GM18508 (cell line): Measurements from ENCODE around the gene ADGRA1.

Experiments used
- ATAC-seq: cut with Tn5 transposase; IDR thresholded peaks from one replicate; pipeline ENCODE4 v1.9.1; 2021; ENCODE audit warnings: moderate number of reproducible peaks; ENCODE audit not compliant: insufficient read depth, unreplicated experiment

The ADGRA1 gene

DNA sequence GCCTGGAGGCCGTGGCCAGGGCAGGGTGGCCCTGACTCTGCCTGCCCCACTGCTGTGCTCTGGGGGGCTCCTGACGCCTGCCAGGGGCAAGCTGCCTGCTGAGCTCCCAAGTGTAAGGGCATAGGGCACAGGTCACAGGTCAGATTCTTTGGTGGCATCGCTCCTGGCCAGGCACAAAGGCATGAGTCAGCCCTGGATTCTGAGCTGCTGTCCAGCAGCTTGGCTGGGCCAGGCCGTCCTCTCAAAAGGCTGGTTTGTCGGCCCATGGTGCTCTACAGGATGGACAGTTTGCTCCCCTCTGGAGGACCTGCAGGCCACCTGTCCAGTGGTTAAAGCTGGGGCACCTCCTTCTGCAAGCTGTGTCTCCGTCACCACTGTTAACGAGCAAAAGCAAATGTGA lies 2.9 kb downstream of the ADGRA1 start:
- ATAC-seq, result no peak

DNA sequence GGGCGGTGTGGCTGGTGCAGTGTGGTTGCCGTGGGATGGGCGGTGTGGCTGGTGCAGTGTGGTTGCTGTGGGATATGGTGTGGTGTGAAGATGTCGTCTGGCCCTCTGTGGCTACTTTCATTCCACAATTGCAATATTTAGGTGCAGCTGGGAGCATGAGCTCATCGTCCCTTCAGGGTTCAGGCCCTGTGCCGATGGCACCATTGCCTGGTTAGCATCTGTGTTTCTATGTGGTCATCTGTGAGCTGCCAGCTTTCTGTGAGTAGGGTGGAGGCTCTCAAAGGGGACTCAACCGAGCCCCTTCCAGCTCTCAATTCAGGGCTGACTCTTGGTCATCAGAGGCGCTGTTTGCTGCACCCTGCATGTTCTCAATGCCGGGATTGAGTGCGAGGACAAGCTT lies 3.6 kb downstream of the ADGRA1 start:
- ATAC-seq, result no peak

DNA sequence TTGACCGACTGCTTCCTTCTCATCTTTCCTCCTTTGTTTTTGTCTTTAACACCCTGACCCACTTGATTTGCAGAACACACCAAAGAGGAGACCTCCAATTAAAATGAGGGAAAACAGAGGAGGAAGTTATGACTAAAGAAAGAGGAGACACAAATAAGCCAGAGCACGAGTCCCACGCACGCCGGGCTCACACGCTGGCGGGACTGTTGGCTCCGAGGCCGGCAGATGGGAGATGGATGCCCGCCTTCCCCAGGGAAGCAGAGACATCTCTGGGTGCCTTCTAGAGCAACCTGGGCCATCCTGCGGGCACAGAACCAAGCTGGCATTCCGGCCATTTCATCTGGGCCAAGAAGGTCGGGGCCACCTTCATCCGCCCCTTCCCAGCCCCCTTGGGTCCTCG lies 5.6 kb downstream of the ADGRA1 start:
- ATAC-seq, result no peak

DNA sequence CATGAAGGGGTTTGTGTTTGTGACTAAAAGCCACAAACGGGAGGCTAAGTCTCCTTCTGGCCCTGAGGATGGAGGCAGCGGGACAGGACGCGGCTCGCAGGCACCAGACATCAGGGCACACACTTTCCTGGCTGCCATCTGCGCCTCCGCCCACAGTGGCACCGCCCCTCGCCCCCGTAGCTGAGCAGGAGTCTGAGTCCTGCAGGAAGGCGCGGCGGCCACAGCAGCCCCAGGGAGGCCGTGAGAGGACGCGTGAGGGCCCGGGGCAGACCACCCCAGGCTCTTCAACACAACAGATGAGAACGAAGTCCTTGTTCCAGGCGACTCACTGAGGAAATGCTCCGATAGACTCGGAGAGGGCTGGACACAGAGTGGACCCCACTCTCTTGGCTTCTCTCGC lies 6.6 kb downstream of the ADGRA1 start:
- ATAC-seq, result no peak

DNA sequence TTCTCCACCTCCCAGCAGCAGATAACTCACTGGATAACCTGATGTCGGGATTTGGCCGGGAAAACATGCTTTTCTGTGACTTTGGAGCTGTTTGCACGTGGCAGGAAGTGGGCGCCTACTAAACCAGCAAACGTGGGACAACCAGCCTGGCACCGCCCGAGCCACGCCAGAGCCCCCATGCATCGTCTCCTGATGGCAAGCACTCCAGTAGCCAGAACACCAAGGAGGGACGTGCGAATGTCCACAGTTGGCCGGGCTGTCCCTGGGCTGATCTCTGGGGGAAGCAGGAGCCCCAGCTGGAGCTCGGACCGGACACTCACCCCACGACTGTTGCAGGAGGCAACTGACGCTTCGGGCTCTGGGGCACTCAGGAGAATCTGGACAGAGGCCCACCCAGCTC lies 7.1 kb downstream of the ADGRA1 start:
- no peak for ATAC-seq

DNA sequence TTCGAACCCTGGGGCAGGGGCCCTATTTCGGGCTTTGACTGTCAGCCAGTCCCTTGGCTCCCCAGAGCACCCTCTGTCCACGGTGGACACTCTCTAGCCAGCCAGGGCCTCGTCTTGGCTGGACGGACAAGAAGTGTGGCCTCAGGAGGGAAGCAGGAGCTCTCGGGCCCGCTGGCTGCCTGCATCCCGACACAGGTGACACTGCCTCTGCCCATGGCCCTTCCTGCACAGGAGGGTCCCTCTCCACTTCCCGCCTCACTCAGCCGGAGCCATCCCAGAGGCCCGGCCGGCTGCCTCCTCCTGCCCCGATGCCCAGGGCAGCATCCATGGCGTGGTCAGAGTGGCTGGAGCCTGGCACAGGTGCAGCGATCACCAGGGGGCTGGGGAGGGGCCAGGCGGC lies 7.9 kb downstream of the ADGRA1 start:
- no peak for ATAC-seq

DNA sequence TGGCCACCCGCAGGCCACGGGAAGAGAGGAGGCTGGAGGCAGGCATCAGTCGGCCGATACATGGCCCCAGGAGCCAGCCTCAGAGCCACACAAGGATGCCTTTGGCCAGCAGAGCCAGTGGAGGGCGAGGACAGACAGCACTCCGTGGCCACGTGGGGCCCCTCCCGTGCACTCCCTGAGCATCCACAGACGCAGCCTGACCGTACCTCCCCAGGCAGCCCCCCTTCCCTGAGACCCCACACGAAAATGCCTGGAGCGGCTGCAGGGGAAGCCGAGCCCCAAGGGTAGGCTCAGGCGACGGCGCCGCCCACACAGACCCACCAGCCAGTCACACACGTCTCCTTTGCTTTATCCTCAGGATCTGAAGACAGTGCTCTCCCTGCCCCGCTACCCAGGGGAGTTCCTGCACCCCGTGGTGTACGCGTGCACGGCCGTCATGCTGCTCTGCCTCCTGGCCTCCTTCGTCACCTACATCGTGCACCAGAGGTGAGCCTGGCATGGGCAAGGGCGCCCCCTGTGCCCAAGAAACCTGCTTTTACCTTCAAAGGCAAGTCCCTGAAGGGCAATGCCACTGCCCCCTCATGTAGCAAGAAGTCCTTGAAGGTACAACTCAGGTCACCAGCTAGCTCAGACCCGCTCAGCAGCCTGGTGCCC lies 9.0 kb downstream of the ADGRA1 start:
- ATAC-seq, result no peak

DNA sequence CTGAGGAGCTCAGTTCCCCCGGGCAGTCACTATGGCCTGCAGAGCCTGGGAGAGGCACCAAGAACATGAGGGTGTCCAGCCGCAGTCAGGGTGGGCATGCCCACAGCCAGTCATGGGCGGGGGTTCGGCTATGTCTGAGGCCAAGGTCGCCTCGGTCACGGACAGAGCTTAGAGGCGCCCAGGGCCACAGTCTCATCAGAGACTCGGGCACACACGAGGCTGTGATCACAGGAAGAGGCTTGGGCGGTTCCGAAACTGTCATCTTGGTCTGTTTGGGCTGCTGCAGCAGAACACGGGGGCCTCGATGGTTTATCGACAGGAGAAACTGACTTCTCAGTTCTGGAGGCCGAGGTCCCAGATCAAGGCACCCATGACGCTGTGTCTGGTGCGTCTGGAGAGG lies 9.7 kb downstream of the ADGRA1 start:
- no peak for ATAC-seq

DNA sequence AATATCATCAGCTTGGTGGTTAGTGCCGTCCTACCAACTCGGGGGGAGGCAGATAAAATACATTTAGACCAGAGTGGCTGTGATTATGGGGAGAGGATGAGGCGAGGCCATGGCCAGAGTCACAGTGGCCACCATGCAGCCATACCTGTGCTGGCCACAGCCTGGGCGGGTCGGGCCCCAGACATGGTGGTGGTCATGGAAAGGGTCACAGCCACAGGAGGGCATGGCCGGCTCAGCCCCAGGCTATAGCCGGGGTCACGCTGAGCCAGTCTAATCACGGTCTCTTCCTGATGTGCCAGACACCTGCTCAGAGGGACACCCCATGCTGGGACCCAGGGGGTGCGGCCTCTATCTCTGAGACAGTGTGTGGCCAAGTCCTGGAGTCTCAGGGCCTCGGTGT lies 10.2 kb downstream of the ADGRA1 start:
- ATAC-seq, result no peak

DNA sequence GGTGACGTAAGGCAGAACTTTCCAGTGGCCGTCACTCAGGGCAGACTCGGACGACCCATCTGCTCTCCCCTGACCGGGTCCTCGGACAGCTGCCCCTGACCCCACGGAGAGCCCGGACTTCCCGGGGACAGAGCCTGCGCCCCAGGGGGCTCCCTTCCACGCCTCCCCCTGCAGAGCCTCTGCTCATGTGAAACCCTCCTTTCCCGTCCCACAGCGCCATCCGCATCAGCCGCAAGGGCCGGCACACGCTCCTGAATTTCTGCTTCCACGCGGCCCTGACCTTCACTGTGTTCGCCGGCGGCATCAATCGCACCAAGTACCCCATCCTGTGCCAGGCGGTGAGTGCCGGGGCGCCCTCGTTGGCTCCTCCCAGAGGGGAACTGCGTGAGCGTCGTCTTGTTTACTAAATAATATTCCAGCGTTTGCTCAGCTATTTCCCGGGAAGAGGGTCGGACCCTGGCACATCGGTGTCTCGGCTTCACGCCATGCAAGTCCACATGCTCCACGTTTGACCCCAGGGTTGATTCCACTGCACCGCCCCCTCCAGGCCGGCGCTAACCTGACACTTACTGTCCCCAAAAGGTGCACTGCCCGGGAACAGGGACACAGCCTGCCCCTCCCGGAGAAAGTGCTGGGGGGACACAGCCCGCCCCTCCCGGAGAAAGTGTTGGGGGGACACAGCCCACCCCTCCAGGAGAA lies 10.9 kb downstream of the ADGRA1 start:
- no peak for ATAC-seq

DNA sequence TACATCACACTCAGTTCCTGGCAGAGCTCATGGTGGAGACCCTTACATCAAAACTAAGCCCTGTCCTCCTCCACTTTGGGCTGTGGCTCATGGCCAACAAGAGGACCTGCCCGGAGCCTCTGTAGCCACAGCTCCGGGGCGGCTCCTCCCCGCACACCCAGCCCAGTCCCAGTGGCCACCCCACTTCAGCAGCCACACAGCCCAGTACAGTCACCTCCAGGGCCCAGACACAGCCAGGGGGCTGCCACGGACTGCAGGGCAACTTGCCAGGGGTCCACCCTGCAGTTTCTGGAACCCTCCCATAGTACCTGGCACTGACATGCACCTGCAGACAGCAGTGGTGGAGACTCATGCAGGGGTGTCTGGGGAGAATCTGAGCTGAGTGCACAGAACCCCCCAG lies 11.8 kb downstream of the ADGRA1 start:
- ATAC-seq, result no peak

DNA sequence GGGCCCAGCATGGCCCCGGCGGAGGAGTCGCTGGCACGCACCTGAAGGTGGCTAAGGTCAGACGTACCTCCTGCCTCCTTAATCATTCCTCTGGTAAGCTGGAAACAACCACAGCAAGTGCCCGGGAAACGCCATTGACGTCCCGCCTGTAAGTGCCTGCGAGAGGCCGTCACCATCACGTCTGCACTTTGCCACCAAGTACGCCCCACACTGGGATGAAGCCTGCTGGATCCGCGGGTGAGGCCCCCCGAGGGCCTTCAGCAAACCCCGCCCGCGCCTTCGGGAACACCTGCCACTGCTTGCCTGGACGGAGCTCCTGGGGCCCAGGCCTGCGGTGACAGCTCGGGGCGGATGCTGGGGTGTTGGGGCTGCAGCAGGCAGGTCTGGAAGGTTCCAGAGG lies 12.5 kb downstream of the ADGRA1 start:
- no peak for ATAC-seq

DNA sequence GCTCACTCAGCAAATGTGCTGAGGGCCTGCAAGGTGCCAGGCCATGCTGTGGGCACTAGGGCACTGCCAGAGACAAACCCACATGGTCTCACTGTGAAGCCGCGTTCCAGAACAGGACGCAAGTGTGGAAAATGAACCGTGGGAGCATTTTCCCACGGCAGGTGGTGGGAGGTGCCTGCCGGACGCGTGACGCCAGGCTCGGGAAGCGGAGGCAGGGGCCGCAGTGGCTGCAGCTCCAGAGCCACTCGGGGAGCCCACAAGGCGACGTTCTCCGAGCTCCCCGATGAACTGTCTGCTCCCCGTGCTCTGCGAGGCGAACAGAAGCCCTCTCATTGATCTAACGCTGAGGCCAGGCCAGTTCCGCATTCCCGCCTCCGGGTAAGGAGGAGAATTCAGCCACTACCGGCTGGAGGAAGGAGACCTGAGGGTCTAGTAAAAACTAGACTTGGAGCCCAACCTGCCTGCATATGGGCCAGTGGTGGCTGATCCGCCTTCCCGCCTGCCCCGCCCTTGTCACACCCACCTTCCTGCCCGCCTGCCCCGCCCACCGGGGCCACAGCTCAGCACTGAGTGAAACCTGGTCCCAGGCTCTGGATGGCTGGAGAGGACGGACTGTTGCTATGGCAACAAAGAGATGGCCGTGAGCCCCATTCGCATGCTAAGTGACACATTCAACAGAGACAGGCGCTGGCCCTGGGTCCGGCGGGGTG lies 13.1 kb downstream of the ADGRA1 start:
- ATAC-seq, result no peak

DNA sequence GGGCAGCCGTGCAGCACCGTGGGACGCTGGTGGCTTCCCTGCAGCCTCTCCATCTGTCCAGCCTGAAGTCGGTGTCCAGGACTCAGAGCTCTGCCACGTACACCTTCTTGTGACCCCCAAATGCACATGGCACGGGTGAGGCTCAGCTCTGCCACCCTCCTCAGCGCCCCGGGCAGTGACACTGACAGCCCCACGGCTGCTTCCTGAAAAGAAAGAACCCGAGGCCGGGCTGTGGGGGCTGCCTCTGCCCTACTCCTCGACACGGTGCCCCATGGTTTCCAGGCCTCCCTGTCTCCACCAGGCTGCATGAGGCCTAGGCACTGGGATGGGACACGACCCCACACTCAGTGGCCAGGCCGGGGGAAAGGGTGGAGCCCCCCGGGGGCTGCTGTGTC lies 13.7 kb downstream of the ADGRA1 start:
- no peak for ATAC-seq

DNA sequence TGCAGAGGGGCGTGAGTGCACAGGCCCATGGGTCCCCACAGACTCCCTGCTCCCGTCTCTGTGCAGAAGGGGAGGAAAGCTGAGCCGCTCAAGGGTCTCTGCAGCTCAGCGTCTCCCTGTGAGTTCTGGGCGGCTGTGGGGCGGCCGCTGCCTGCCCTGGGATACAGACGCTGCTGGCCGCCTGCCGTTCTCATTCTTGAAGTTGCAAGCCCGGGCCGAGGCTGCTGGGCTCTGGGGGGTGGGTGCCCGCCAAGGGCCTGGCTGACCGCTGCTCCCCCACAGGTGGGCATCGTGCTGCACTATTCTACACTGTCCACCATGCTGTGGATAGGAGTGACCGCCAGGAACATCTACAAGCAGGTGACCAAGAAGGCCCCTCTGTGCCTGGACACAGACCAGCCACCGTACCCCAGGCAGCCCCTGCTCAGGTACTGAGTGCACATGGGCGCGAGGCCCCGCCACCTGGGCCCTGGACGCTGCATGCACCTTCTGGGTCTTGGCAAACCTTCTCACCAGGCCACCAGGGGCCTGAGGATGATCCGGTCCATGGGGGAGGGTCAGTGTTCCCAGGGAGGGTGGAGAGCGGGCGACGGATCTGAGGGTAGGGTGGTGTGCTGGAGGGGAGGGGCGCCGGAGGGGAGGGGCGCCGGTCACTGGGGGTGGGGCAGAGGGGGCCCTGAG lies 14.8 kb downstream of the ADGRA1 start:
- ATAC-seq, result no peak

DNA sequence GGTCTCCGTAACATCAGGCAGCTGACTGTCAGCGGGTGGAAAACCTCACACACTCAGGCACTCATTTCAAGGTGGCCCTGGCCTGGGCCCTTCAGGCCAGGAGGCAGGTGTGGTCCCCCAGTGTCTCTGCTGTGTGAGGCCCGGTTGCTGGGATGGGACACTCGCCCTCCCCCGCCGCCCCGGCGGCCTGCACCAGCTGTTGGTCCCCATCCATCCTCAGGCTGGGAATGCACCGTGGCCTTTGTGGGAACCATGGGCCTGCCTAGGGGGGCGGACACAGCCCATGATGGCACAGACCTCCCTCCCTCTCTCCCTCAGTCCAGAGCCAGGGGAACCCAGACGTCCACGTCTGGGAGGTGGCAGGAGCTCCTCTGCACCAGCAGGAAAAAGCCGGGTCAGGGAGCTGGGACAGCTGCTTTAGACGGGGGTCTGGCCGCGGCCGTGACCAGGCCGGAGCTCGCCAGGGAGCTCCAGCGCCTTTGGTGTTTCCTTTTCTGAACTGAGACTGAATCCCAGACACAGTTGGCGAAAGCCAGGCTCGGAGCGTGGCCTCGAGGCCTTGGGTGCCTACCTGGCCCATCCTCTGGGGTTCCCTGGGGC lies 15.7 kb downstream of the ADGRA1 start:
- ATAC-seq, result no peak

DNA sequence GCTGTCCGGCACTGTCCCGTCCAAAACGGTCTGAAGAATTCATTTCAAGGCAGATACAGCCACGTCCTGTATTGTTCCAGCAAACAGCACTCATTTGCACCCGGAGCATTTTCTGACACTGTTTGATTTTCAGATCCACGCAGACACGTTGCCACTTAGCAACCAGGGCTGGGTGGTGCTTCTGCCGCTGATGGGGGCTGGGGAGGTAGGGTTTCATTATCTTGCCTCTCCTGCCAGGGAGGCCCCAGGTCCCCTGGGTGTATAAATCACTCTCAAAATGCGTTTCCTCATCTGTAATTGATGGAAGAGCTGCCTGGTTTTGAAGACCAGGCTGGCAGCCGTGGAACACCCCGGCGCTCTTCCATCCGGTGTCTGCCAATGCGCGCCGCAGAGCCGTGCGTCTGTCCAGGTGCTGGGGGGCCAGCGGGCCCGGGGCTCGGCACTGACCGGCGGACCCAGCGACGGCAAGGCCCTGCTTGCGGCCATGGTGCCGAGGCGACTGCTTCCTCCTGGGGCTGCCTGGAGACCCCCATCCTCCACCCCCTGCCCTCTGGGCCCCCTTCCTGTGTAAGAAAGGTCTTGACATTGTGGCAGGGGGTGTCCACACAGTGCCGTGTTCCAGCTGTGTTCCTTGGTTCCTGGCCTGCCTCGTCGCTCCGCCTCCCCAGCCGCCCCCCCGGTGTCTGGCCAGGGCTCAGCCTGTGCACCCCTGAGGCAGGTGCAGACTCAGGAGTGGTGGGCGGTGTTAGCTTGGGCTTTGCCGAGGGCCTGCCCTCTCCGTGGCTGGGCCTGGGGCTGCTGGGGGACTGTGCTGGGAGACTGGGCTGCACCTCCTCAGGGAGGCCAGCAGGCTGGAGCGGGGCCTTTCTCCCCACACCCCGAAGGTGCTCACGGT lies 16.6 kb downstream of the ADGRA1 start:
- ATAC-seq, result no peak

DNA sequence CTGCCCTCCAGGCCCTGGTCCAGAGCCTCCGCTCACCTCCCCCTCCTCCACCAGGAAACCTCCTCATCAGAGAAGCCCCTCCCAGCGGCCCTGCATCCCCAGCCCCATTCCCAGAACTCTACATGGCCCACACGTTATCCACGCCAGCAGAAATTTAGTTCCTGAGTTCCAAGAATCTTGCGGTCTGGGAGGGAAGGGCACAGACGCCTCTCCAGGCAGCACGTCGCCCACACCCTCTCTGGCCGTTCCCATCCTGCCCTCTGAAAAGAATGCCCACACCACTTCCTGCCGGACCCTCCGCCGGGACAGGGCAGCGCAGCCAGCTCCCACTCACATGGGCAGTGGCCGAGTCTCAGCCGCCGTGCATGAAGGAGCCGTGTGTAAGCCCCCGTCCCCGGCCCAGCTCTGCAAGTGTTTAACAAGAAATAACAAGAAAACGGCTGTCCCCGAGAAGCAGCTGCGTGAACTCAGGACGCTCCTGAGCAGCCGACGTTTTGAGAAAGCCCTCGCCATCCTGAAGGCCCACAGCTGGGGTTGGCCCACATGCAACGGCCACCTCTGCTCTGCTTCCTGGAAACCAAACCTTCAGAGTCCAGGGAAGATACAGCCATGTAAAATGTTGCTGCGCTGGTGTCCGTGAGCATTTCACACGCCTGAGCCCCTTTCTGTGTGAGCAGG lies 17.4 kb downstream of the ADGRA1 start:
- no peak for ATAC-seq

DNA sequence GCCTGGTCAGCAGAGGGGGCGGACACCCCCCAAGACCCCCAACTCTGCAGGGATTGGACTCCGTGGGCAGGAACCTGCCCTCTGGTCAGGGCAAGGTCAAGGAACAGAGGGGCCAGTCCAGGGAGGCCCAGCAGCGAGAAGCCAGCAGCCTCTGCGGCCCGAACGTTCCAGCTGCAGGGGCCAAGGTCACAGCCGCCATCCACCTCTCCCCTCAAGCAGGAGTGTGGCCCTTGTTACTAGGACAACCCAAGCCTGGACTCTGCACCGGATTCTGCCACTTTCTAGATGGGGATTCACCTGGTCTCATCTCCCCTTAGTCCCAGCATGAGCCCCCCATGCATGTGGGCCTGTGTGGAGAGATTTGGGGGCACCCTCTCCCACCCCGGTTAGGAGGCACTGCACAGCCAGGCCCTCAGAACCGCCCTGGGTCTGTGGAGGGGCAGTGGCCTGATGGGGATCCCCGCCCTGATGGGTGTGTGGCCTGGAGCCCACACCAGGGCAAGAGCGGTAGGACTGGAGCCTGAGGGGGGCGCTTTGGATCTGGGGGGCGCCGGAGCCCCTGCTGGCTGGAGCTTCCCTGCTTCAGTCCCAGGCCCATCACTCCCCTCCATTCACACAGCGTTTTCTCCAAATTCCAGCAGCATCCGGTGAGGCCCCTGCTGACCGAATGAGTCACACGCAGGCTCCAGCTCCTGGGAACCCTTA lies 18.1 kb downstream of the ADGRA1 start:
- ATAC-seq, result no peak
